OCI-LY7 (cell line): ENCODE results near the gene GRM5. TPM values are rescaled to one million over a fixed set of nuclear protein-coding genes. Genes with fewer than 3 reads are reported as not detected.

Experiments used
- BruUV-seq: library from RNA; stranded (reverse); fragments of 400-500 nt; replicated peaks from 2 replicates; lab custom pipeline; 2021; lab: Mats Ljungman, UMichigan
- CTCF ChIA-PET: fragments of 300-600 bp; sonication (Branson Sonifier 250); formaldehyde crosslinking; loops from one replicate; lab custom pipeline; 2022; ENCODE audit warnings: antibody characterized with exemption; ENCODE audit not compliant: unreplicated experiment; lab: Charles Lee
- POLR2A ChIA-PET: fragments of 300-600 bp; sonication (Branson Sonifier 250); formaldehyde crosslinking; loops from one replicate; lab custom pipeline; 2022; ENCODE audit warnings: antibody characterized with exemption; lab: Charles Lee
- DNase-seq: peaks from one replicate; pipeline ENCODE4 v3.0.0-alpha.2; 2015; ENCODE audit warnings: low spot score
- H2AFZ ChIP-seq: fragments of 200-600 bp; sonication (generic), shearing (Covaris generic); 2 replicates; pipeline ENCODE4 v1.6.1; 2014; ENCODE audit warnings: mild to moderate bottlenecking, antibody characterized with exemption, low read length, moderate library complexity
- H3K27ac ChIP-seq: fragments of 200-600 bp; sonication (generic); 2 replicates; pipeline ENCODE4 v1.5.1; 2014; ENCODE audit warnings: mixed run types, low read depth, mild to moderate bottlenecking, moderate library complexity, low read length, inconsistent platforms; ENCODE audit not compliant: poor library complexity, severe bottlenecking
- H3K36me3 ChIP-seq: fragments of 200-600 bp; sonication (generic); 2 replicates; pipeline ENCODE4 v1.6.1; 2014; ENCODE audit warnings: mild to moderate bottlenecking, antibody characterized with exemption, low read length, moderate library complexity, mixed read lengths; ENCODE audit not compliant: insufficient read depth
- H3K4me1 ChIP-seq: fragments of 200-600 bp; sonication (generic); 2 replicates; pipeline ENCODE4 v1.5.1; 2014; ENCODE audit warnings: mild to moderate bottlenecking, low read length; ENCODE audit not compliant: insufficient read depth, poor library complexity, severe bottlenecking
- H3K4me2 ChIP-seq: fragments of 200-600 bp; sonication (generic); 2 replicates; pipeline ENCODE4 v1.6.1; 2014; ENCODE audit warnings: mild to moderate bottlenecking, low read length
- H3K4me3 ChIP-seq: fragments of 200-600 bp; sonication (generic); 2 replicates; pipeline ENCODE4 v1.5.1; 2014; ENCODE audit warnings: mild to moderate bottlenecking, low read depth, low read length; ENCODE audit not compliant: poor library complexity, severe bottlenecking
- H3K79me2 ChIP-seq: fragments of 200-600 bp; sonication (generic); 2 replicates; pipeline ENCODE4 v1.6.1; 2016; ENCODE audit warnings: low read depth, mild to moderate bottlenecking, low read length, moderate library complexity, mixed read lengths; ENCODE audit not compliant: insufficient read depth
- H3K9me2 ChIP-seq: fragments of 200-600 bp; sonication (generic); 2 replicates; pipeline ENCODE4 v1.6.1; 2016; ENCODE audit warnings: mild to moderate bottlenecking, low read length, mixed read lengths; ENCODE audit not compliant: insufficient read depth
- H3K9me3 ChIP-seq: fragments of 200-600 bp; sonication (generic); 2 replicates; pipeline ENCODE4 v1.6.1; 2014; ENCODE audit warnings: mild to moderate bottlenecking, mixed run types, low read length, mixed read lengths
- H4K20me1 ChIP-seq: fragments of 200-600 bp; sonication (generic); 2 replicates; pipeline ENCODE4 v1.6.1; 2014; ENCODE audit warnings: mild to moderate bottlenecking, antibody characterized with exemption, low read length, moderate library complexity, mixed read lengths; ENCODE audit not compliant: insufficient read depth
- CTCF ChIP-seq: fragments of 200-600 bp; sonication (generic); conservative IDR thresholded peaks from 2 replicates; pipeline ENCODE4 v1.5.1; 2014; ENCODE audit warnings: mild to moderate bottlenecking, antibody characterized with exemption, low read length, moderate library complexity, mixed read lengths
- EZH2phosphoT487 ChIP-seq: fragments of 200-600 bp; sonication (generic); IDR thresholded peaks from 2 replicates; pipeline ENCODE4 v1.6.1; 2018; ENCODE audit warnings: low read depth, borderline replicate concordance, mild to moderate bottlenecking, mixed run types, antibody characterized with exemption, low read length, moderate library complexity, mixed read lengths
- intact Hi-C: fragments of 100-400 bp; cut with micrococcal nuclease; formaldehyde crosslinking; loops from one replicate; pipeline ENCODE4 v1.10.0; 2022; ENCODE audit not compliant: unreplicated experiment
- total RNA-seq, 2 experiments: library from RNA; depleted of rRNA in 1 of 2; stranded (reverse); fragments of >200 nt in 1 of 2; shearing (Covaris generic) in 1 of 2; gene quantifications; 2 replicates each; pipeline ENCODE4 v1.2.3, GENCODE V29; 2014 to 2022

The GRM5 gene
- total RNA-seq, 2 experiments from 2014 or later: not detected

GRCh38 chr11:88709567-88709966 lies 356.2 kb downstream of the GRM5 start:
- H4K20me1 ChIP-seq: no peaks in the 10 kb centered on the region
- H3K36me3 ChIP-seq: no peaks in the 10 kb centered on the region
- no peak overlapping the region for H3K4me3 ChIP-seq
- H3K9me3 ChIP-seq: no peaks in the 10 kb centered on the region
- no peaks in the 10 kb centered on the region for H3K79me2 ChIP-seq
- H3K4me1 ChIP-seq: no peaks in the 10 kb centered on the region
- H2AFZ ChIP-seq: no peak overlapping the region
- ChIA-PET POLR2A (no interaction called here), CTCF (no interaction called here)
- TF ChIP-seq EZH2phosphoT487: no peak
- no peak for TF ChIP-seq CTCF
- H3K27ac ChIP-seq: no peak overlapping the region
- no peaks in the 10 kb centered on the region for H3K9me2 ChIP-seq
- intact Hi-C loops: no loop called here
- no peak overlapping the region for H3K4me2 ChIP-seq
- no peak for DNase-seq
- BruUV-seq: no TSS peak

- TF ChIP-seq EZH2phosphoT487 (no peak), CTCF (no peak)
Measured at GRCh38 chr11:88704485-88704884, 361.3 kb downstream of the GRM5 start.

GRCh38 chr11:88701816-88702215 lies 364.0 kb downstream of the GRM5 start:
- ChIA-PET POLR2A (no interaction called here), CTCF (no interaction called here)
- Histone ChIP-seq H3K9me3 (no peaks in the 10 kb centered on the region), H3K36me3 (no peaks in the 10 kb centered on the region), H3K4me3 (no peak overlapping the region), H3K4me2 (no peak overlapping the region), H3K27ac (no peak overlapping the region), H4K20me1 (no peaks in the 10 kb centered on the region), H2AFZ (no peak overlapping the region), H3K4me1 (no peaks in the 10 kb centered on the region), H3K9me2 (no peaks in the 10 kb centered on the region), H3K79me2 (no peaks in the 10 kb centered on the region)
- DNase-seq: no peak
- no TSS peak for BruUV-seq
- intact Hi-C loops: no loop called here
- TF ChIP-seq EZH2phosphoT487 (no peak), CTCF (no peak)

More at GRCh38 chr11:88704485-88704884, 361.3 kb downstream of the GRM5 start:
- H3K79me2 ChIP-seq: no peaks in the 10 kb centered on the region
- CTCF ChIA-PET: no interaction called here
- H3K36me3 ChIP-seq: no peaks in the 10 kb centered on the region
- H3K9me2 ChIP-seq: no peaks in the 10 kb centered on the region
- no peak for DNase-seq
- H3K27ac ChIP-seq: no peak overlapping the region
- H3K4me1 ChIP-seq: no peaks in the 10 kb centered on the region
- intact Hi-C loops: no loop called here
- H3K4me2 ChIP-seq: no peak overlapping the region
- POLR2A ChIA-PET: no interaction called here
- H4K20me1 ChIP-seq: no peaks in the 10 kb centered on the region
- H3K4me3 ChIP-seq: no peak overlapping the region
- H3K9me3 ChIP-seq: no peaks in the 10 kb centered on the region
- no peak overlapping the region for H2AFZ ChIP-seq
- BruUV-seq: no TSS peak
